ENCODE measurements around the gene RAI14.
A peak's percentile ranks its signal among the peaks of the same experiment; 100 is the strongest.
"Not testable (repeated sequence)": the region's sequence is repeated elsewhere in the genome, so short reads cannot be mapped to it uniquely, and the experiment has no call there.

Gene RAI14

DNA sequence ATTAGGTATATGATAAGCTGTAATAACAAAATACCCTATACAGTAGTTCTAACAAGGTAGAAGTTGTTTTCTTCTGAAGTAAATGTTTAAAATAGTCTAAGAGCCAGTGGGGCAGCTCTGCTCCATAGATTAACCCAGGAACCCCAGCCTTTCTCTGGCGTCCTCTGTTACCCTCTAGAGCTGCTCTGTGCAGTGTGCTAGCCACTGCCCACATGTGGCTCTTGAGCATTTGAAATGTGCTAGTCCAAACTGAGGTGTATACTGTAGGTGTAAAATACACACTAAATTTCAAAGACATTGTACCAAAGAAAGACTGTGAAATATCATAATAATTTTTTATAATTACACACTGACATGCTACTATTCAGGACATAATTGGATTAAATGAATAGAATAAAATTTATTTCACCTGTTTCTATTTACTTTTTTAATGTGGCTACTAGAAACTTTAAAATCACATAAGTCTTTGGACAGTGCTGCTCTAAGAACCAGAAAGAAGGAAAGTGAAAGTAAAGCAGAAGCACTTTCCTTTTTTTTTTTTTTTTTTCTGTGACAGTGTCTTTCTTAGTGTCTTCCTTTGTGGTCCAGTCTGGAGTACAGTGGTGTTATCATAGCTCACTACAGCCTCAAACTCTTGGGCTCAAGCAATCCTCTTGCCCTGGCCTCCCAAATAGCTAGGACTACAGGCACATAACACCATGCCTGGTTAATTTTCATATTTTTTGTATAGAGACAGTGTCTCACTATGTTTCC, 39.3 kb downstream of the RAI14 start:
- peak; percentile 44 for DNase-seq (ENCODE audit: low read depth)

GRCh38 chr5:34697308-34698108, 41.4 kb downstream of the RAI14 start:
- DNase-seq (ENCODE audit: low read depth), result no peak
- TF ChIP-seq CTCF (IDR thresholded peaks at IDR 0.05; ENCODE audit: insufficient read depth, low read depth, low read length, missing control alignments), result no peak
- H3K4me3 ChIP-seq (ENCODE audit: low read depth, low read length), result no peak overlapping the region

More for the DNA sequence above, 39.3 kb downstream of the RAI14 start:
- TF ChIP-seq CTCF (IDR thresholded peaks at IDR 0.05; ENCODE audit: insufficient read depth, low read depth, low read length, missing control alignments), result no peak
- no peak overlapping the region for H3K4me3 ChIP-seq (ENCODE audit: low read depth, low read length)

DNA sequence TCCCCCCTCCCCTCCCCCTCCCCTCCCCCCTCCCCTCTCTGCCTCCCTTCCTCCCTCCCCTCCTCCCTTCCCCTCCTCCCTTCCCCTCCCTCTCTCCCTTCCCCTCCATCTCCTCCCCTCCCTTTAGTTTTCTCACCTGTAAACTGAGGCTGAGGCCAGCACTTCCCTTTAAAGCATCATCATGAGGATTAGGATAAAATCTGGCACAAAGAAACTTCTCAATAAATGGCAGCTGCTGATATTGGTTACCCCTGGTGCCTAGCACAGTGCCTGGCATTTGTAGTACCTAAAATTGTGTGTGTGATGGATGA, 41.9 kb downstream of the RAI14 start:
- no peak overlapping the region for H3K4me3 ChIP-seq (ENCODE audit: low read depth, low read length)
- TF ChIP-seq CTCF (IDR thresholded peaks at IDR 0.05; ENCODE audit: insufficient read depth, low read depth, low read length, missing control alignments), result no peak
- DNase-seq (ENCODE audit: low read depth), result no peak

- DNase-seq (ENCODE audit: low read depth), result no peak
- no peak overlapping the region for H3K4me3 ChIP-seq (ENCODE audit: low read depth, low read length)
- TF ChIP-seq CTCF (IDR thresholded peaks at IDR 0.05; ENCODE audit: insufficient read depth, low read depth, low read length, missing control alignments), result no peak
These were observed 42.6 kb downstream of the RAI14 start for GRCh38 chr5:34698754-34699153.

DNA sequence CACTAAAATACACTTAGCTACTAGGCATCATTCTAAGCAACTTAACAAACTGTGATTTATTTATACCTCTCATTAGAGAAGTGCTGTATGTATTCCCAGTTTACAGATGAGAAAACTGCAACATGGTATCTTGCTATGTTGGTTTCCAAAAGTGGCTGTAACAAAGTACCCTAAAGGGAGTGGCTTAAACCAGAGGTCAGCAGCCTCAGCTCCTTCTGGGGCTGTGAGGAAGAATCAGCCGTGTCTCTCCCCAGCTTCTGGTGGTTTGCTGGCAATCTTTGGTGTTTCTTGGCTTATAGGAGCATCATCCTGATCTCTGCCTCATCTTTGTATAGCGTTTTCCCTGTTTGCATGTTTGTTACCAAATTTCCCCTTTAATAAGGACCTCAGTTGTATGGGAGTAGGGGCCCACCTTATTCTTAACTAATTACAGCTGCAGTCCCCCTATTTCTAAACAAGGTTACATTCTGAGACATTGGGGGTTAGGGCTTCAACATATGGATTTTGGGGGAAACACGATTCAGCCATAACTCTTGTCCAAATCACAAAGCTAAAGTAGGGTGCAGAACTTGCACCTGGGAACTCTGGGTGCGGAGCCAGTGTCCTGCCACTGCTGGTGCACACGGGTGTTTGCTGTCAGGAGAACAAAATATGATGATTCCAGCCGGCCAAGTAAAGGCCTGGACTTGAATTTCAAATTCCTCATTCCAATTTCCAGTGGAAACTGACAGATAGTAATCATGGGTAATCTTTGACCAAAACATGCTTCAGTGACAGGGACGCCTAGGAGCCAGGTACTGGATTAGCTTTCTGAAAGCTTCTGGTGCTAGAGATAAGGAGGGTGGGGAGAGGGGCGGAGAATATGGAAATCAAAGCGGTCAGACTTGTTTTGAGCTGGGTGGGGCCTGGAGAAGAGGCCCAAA, 43.3 kb downstream of the RAI14 start:
- H3K4me3 ChIP-seq (ENCODE audit: low read depth, low read length), result no peak overlapping the region
- DNase-seq (ENCODE audit: low read depth), result peak; percentile 15
- TF ChIP-seq CTCF (IDR thresholded peaks at IDR 0.05; ENCODE audit: insufficient read depth, low read depth, low read length, missing control alignments), result no peak

DNA sequence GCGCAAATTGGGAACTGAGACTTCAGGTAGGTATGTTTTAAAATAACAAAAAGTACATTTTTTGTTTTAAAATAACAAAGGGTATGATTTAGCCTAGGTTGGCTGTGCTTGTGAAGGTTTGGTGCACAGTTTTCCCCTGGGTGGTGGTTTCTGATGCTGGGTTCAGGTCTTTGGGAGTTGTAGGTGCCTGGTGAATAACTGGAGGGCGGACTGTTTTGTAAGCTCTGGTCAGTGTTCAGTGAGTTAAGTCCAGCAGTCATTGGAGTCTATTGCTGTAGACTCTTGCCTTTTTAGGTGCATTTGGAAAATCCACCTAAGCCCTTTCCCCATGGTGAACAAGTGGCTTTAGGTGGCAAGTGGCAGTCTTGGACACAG, 43.9 kb downstream of the RAI14 start:
- no peak for DNase-seq (ENCODE audit: low read depth)
- no peak overlapping the region for H3K4me3 ChIP-seq (ENCODE audit: low read depth, low read length)
- no peak for TF ChIP-seq CTCF (IDR thresholded peaks at IDR 0.05; ENCODE audit: insufficient read depth, low read depth, low read length, missing control alignments)

DNA sequence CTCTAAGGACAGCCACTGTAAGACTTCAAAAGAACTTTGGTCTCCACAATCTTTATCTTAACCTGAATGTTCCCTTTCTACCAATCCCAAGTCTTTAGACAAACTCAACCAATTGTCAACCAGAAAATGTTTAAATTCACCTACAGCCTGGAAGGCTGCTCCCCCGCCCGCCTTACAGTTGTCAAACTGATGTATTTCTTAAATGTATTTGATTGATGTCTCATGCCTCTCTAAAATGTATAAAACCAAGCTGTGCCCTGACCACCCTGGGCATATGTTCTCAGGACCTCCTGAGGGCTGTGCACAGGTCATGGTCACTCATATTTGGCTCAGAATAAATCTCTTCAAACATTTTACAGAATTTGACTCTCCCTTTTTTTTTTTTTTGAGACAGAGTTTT, 45.3 kb downstream of the RAI14 start:
- H3K4me3 ChIP-seq (ENCODE audit: low read depth, low read length); DNase-seq (ENCODE audit: low read depth): not testable (repeated sequence)

All from GM12865 (cell line).